ENCODE data around the gene PROZ. TPM values are rescaled to one million over a fixed set of nuclear protein-coding genes. Genes with fewer than 3 reads are reported as not detected.
A peak's percentile ranks its signal among the peaks of the same experiment; 100 is the strongest.

PROZ gene
- total RNA-seq, 1 experiment from 2014 or later, result not detected

DNA sequence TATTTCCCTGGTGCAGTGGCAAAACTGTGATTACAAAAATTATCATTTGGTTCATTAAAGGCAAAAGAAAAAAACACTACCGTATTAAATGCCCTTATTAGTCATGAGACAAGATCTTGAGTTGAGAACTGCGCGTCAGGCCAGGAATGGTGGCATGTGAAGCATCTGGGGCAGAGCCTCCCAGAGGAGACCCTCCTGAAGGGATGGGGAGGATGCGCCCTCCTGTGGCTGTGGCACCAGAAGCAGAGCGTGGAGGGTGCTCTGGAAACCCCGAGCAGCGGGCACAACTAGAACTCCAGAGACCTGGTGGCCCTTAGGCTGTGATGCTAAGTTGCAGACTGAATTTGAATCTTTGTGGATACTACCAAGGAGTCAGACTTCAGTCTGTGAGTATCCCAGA is 62.4 kb downstream of the PROZ start:
- peak; percentile 70 for DNase-seq
- Histone ChIP-seq H3K36me3 (replicated peaks; ENCODE audit: control insufficient read depth, insufficient read depth, low read length) (peaks cover 33% of the 10 kb centered on the region), H3K4me3 (ENCODE audit: insufficient read depth, low read depth, low read length) (no peak overlapping the region), H3K27me3 (ENCODE audit: control insufficient read depth, insufficient read depth, low read length) (no peaks in the 10 kb centered on the region)

Other genes with a start within 250 kb of the PROZ start
- 21.2 and 21.3 TPM in 2 replicates for gene MCF2L, start 189.4 kb upstream of the PROZ start, total RNA-seq (2014; rRNA removed; shearing (Covaris generic))
- 0.28 and 1.5 TPM in 2 replicates for gene F7, start 52.9 kb upstream of the PROZ start, total RNA-seq (2014; rRNA removed; shearing (Covaris generic))
- 1.3 and 2.1 TPM in 2 replicates for gene F10, start 35.8 kb upstream of the PROZ start, total RNA-seq (2014; rRNA removed; shearing (Covaris generic))
- 73.6 and 82.1 TPM in 2 replicates for gene PCID2, start 50.0 kb downstream of the PROZ start, total RNA-seq (2014; rRNA removed; shearing (Covaris generic))
- gene CUL4A, start 51.0 kb downstream of the PROZ start, total RNA-seq (2014; rRNA removed; shearing (Covaris generic)), result 109 and 118 TPM in 2 replicates
- gene LAMP1, start 138.6 kb downstream of the PROZ start, total RNA-seq (2014; rRNA removed; shearing (Covaris generic)), result 98.8 and 106 TPM in 2 replicates
- 36.5 and 55.9 TPM in 2 replicates for gene GRTP1, start 205.5 kb downstream of the PROZ start, total RNA-seq (2014; rRNA removed; shearing (Covaris generic))